K562 (cell line): Measurements from ENCODE around the gene FHIT. TPM values are rescaled to one million over a fixed set of nuclear protein-coding genes. Genes with fewer than 3 reads are reported as not detected.

Experiments used
- ATAC-seq: fragments of 200-7000 bp; cut with Tn5 transposase; 3 replicates; pipeline ENCODE4 v1.9.1; 2020; ENCODE audit warnings: moderate library complexity
- BruUV-seq: library from RNA; stranded (reverse); fragments of 400-500 nt; replicated peaks from 2 replicates; lab custom pipeline; 2021; lab: Mats Ljungman, UMichigan
- CTCF ChIA-PET: fragments of 300-600 bp; formaldehyde crosslinking; extraction: SDS; loops from one replicate; lab custom pipeline; 2021; ENCODE audit warnings: low intra/inter-chr PET ratio; lab: Yijun Ruan, JAX
- POLR2A ChIA-PET: fragments of 300-600, 350-650 bp; sonication (Branson Sonifier 250); formaldehyde crosslinking; extraction: SDS; loops from one replicate; lab custom pipeline; 2021; ENCODE audit warnings: antibody characterized with exemption, inconsistent platforms; lab: Yijun Ruan, JAX
- DNase-seq, 4 experiments: peaks; one replicate each; pipeline versions ENCODE4 v3.0.0 to v3.0.0-alpha.2; 2011 to 2018; ENCODE audit warnings: low spot score in 3 of 4, mixed read lengths in 3 of 4; ENCODE audit errors: extremely low read depth in 1 of 4
- FAIRE-seq: peaks from 2 replicates; lab custom pipeline; 2011; peaks lifted over from hg19 to GRCh38; lab: Jason Lieb, UNC
- H2AFZ ChIP-seq: 2 replicates; pipeline ENCODE4 v1.6.0; 2011; ENCODE audit warnings: low read depth, low read length, control low read depth, inconsistent platforms
- H3K27ac ChIP-seq: fragments of 200-600 bp; 3 replicates; pipeline ENCODE4 v1.8.0; 2011; ENCODE audit warnings: low read depth, mild to moderate bottlenecking, control low read depth, inconsistent platforms, low read length, moderate library complexity, mixed read lengths; ENCODE audit errors: extremely low read depth
- H3K27me3 ChIP-seq, 2 experiments: fragments of 300-600 bp in 1 of 2; 2 replicates in 1 of 2; 3 replicates in 1 of 2; pipeline versions ENCODE4 v1.6.0 to v1.8.0; 2011; ENCODE audit warnings: inconsistent platforms in 2 of 2, low read length in 2 of 2, mild to moderate bottlenecking in 1 of 2, mixed read lengths in 1 of 2, moderate library complexity in 1 of 2; ENCODE audit not compliant: control insufficient read depth in 2 of 2, insufficient read depth in 2 of 2
- H3K36me3 ChIP-seq: fragments of 300-600 bp; 3 replicates; pipeline ENCODE4 v1.8.0; 2011; ENCODE audit warnings: mild to moderate bottlenecking, low read length, inconsistent platforms; ENCODE audit not compliant: control insufficient read depth, insufficient read depth
- H3K4me1 ChIP-seq, 2 experiments: fragments of 200-600 bp in 1 of 2; replicated peaks in 1 of 2; 2 replicates in 1 of 2; 3 replicates in 1 of 2; pipeline versions ENCODE4 v1.5.1 to v1.8.0; 2011; ENCODE audit warnings: inconsistent platforms in 2 of 2, low read length in 2 of 2, mild to moderate bottlenecking in 1 of 2, mixed read lengths in 1 of 2, moderate library complexity in 1 of 2; ENCODE audit not compliant: control insufficient read depth in 2 of 2, insufficient read depth in 2 of 2
- H3K4me2 ChIP-seq: 2 replicates; pipeline ENCODE4 v1.6.1; 2011; ENCODE audit warnings: low read length, control low read depth, inconsistent platforms, mixed read lengths; ENCODE audit not compliant: insufficient read depth
- H3K4me3 ChIP-seq: fragments of 200-600 bp; sonication (generic), shearing (Covaris generic); 2 replicates; pipeline ENCODE4 v1.5.1; 2016; ENCODE audit warnings: control low read depth, inconsistent platforms
- H3K79me2 ChIP-seq: fragments of 200-600 bp; 3 replicates; pipeline ENCODE4 v1.8.0; 2011; ENCODE audit warnings: low read length, inconsistent platforms; ENCODE audit not compliant: control insufficient read depth, insufficient read depth
- H3K9ac ChIP-seq, 2 experiments: 2 replicates each; pipeline versions ENCODE4 v1.6.0 to v1.6.1; 2011; ENCODE audit warnings: low read depth in 2 of 2, low read length in 2 of 2, control low read depth in 1 of 2, inconsistent platforms in 1 of 2, mild to moderate bottlenecking in 1 of 2, mixed read lengths in 1 of 2; ENCODE audit not compliant: insufficient read depth in 1 of 2
- H3K9me1 ChIP-seq: one replicate; pipeline ENCODE4 v1.6.0; 2011; ENCODE audit warnings: inconsistent platforms, mild to moderate bottlenecking, low read length, moderate library complexity; ENCODE audit not compliant: control insufficient read depth, insufficient read depth
- H3K9me3 ChIP-seq: replicated peaks from 2 replicates; pipeline ENCODE4 v1.5.1; 2011; ENCODE audit warnings: low read depth, low read length, inconsistent platforms; ENCODE audit not compliant: control insufficient read depth, insufficient read depth
- H4K20me1 ChIP-seq: replicated peaks from 2 replicates; pipeline ENCODE4 v1.6.1; 2011; ENCODE audit warnings: low read length, inconsistent platforms, mixed read lengths; ENCODE audit not compliant: control insufficient read depth, insufficient read depth
- ARID4B ChIP-seq: sonication (generic); formaldehyde crosslinking; IDR thresholded peaks from 2 replicates; pipeline ENCODE4 v1.8.0; 2022; ENCODE audit warnings: mild to moderate bottlenecking, missing genetic modification reagents
- ARNT ChIP-seq, 2 experiments: fragments of 450-650 bp; IDR thresholded peaks; 2 replicates each; pipeline ENCODE4 v1.6.1; 2016; ENCODE audit warnings: mild to moderate bottlenecking in 1 of 2
- CBX1 ChIP-seq: sonication (generic); IDR thresholded peaks from 2 replicates; pipeline ENCODE4 v1.6.1; 2016; ENCODE audit warnings: antibody characterized with exemption, low read depth, mild to moderate bottlenecking
- EGR1 ChIP-seq: fragments of 450-650 bp; conservative IDR thresholded peaks from 2 replicates; pipeline ENCODE4 v1.6.1; 2017; ENCODE audit warnings: mild to moderate bottlenecking
- MEIS2 ChIP-seq: fragments of 450-650 bp; IDR thresholded peaks from 2 replicates; pipeline ENCODE4 v1.6.1; 2014; ENCODE audit warnings: mild to moderate bottlenecking; ENCODE audit not compliant: partially characterized antibody
- NR1H2 ChIP-seq: sonication (generic); formaldehyde crosslinking; IDR thresholded peaks from 2 replicates; pipeline ENCODE4 v1.4.0; 2020; ENCODE audit warnings: mild to moderate bottlenecking, missing genetic modification reagents
- PTTG1 ChIP-seq: fragments of 450-650 bp; IDR thresholded peaks from 2 replicates; pipeline ENCODE4 v1.6.1; 2016; ENCODE audit warnings: low read depth, mild to moderate bottlenecking, missing genetic modification characterization, missing compliant biosample characterization
- RAD51 ChIP-seq: fragments of 450-650 bp; IDR thresholded peaks from 2 replicates; pipeline ENCODE4 v1.7.1; 2016; ENCODE audit warnings: low read depth, mild to moderate bottlenecking, borderline replicate concordance
- SIRT6 ChIP-seq: IDR thresholded peaks from one replicate; pipeline ENCODE4 v1.6.1; 2012; ENCODE audit warnings: low read depth, mild to moderate bottlenecking, control low read depth, inconsistent platforms, low read length, moderate library complexity
- SOX6 ChIP-seq: fragments of 450-650 bp; IDR thresholded peaks from 2 replicates; pipeline ENCODE4 v1.6.1; 2014; ENCODE audit warnings: mild to moderate bottlenecking
- SREBF2 ChIP-seq: sonication (generic); formaldehyde crosslinking; IDR thresholded peaks from 2 replicates; pipeline ENCODE4 v1.4.0; 2020; ENCODE audit warnings: mild to moderate bottlenecking, missing genetic modification reagents
- SRSF9 ChIP-seq: fragments of 200-400 bp; formaldehyde crosslinking; IDR thresholded peaks from 2 replicates; pipeline ENCODE4 v1.6.1; 2017; ENCODE audit warnings: low read depth, low read length, borderline replicate concordance
- TAF7 ChIP-seq: fragments of 450-650 bp; IDR thresholded peaks from 2 replicates; pipeline ENCODE4 v1.6.1; 2016; ENCODE audit warnings: missing genetic modification characterization, missing compliant biosample characterization
- TCF7 ChIP-seq: sonication (generic); IDR thresholded peaks from 2 replicates; pipeline ENCODE4 v1.6.1; 2016; ENCODE audit warnings: antibody characterized with exemption, borderline replicate concordance
- THRAP3 ChIP-seq: fragments of 450-650 bp; IDR thresholded peaks from 2 replicates; pipeline ENCODE4 v1.6.1; 2016; ENCODE audit warnings: mild to moderate bottlenecking, inconsistent platforms, borderline replicate concordance
- ZNF395 ChIP-seq: fragments of 200-800 bp; sonication (Bioruptor generic); IDR thresholded peaks from 2 replicates; pipeline ENCODE4 v1.6.1; 2017; ENCODE audit warnings: missing genetic modification characterization, missing compliant biosample characterization
- ZNF57 ChIP-seq: fragments of 450-650 bp; formaldehyde crosslinking; IDR thresholded peaks from 2 replicates; pipeline ENCODE4 v1.4.0; 2020; ENCODE audit warnings: mild to moderate bottlenecking, moderate library complexity
- ZNF668 ChIP-seq: fragments of 250-450 bp; sonication (Bioruptor Pico); IDR thresholded peaks from 2 replicates; pipeline ENCODE4 v1.8.0; 2022; ENCODE audit warnings: mild to moderate bottlenecking, inconsistent platforms
- WGBS: fragments of 100-300 bp; shearing (Covaris generic); methylation state at CpG from one replicate; pipeline ENCODE4 v1.1.6; 2016; ENCODE audit warnings: low coverage, mixed read lengths; ENCODE audit not compliant: insufficient coverage; ENCODE audit errors: missing lambda C conversion rate; 5-methylcytosine and 5-hydroxymethylcytosine counted together
- in situ Hi-C: fragments of 300-500 bp; cut with MboI; formaldehyde crosslinking; loops from 4 replicates; pipeline ENCODE4 v1.15.0; 2018; ENCODE audit warnings: inconsistent platforms, mixed read lengths
- intact Hi-C: fragments of 100-400 bp; cut with micrococcal nuclease; formaldehyde crosslinking; loops from 2 replicates; pipeline ENCODE4 v1.14.2; 2022
- polyA plus RNA-seq, 8 experiments: library from polyadenylated mRNA; depleted of rRNA in 4 of 8; stranded (reverse) in 5 of 8; unstranded in 3 of 8; fragments of >200 nt; fragmentation: Nextera tagmentation in 2 of 8; fragmentation: Illumina TruSeq in 1 of 8; extraction: Ambion mirVana in 2 of 8; extraction: Trizol in 1 of 8; gene quantifications; 2 replicates each; pipeline versions ENCODE4 v1.2.1 to v1.2.3, GENCODE V29; 2011 to 2014; ENCODE audit warnings: inconsistent platforms in 1 of 8, missing spikeins in 1 of 8
- total RNA-seq, 7 experiments: library from RNA; depleted of rRNA in 6 of 7; stranded (reverse); fragments of >200 nt in 6 of 7; fragmentation: Illumina TruSeq in 2 of 7; extraction: Trizol in 2 of 7; gene quantifications; 2 replicates each; pipeline versions ENCODE4 v1.2.1 to v1.2.3, GENCODE V29; 2011 to 2021; ENCODE audit warnings: low replicate concordance in 1 of 7

FHIT gene
- total and polyA plus RNA-seq, 9 of the 15 experiments (the other 6 are each of a cell fraction or from before 2014, with no cell fraction given), result 1.7 to 9.1 (median 4.3) TPM

GRCh38 chr3:59884409-59884808, 1366.8 kb downstream of the FHIT start:
- no CpG with 5 or more reads among the region's 2 CpGs for WGBS
- no peak overlapping the region for H3K4me2 ChIP-seq
- no peaks in the 10 kb centered on the region for H3K9me3 ChIP-seq
- no TSS peak for BruUV-seq
- H3K27ac ChIP-seq, result no peak overlapping the region
- H3K36me3 ChIP-seq, result no peaks in the 10 kb centered on the region
- no peaks in the 10 kb centered on the region for H4K20me1 ChIP-seq
- H2AFZ ChIP-seq, result no peak overlapping the region
- no peaks in the 10 kb centered on the region for H3K9me1 ChIP-seq
- no peak for TF ChIP-seq ZNF668 (CRISPR knock-in tag)
- no peak for TF ChIP-seq SIRT6
- no peak for TF ChIP-seq MEIS2
- TF ChIP-seq ARID4B (CRISPR knock-in tag), result no peak
- no peak for TF ChIP-seq PTTG1
- no peak for TF ChIP-seq TAF7
- TF ChIP-seq ARNT (IDR thresholded peaks at IDR 0.05), result no peak
- TF ChIP-seq SOX6, result no peak
- TF ChIP-seq EGR1, result no peak
- no peak for TF ChIP-seq ZNF395 (CRISPR knock-in tag)
- TF ChIP-seq THRAP3, result no peak
- no peak for TF ChIP-seq SREBF2 (CRISPR knock-in tag)
- no peak for TF ChIP-seq RAD51
- TF ChIP-seq SRSF9, result no peak
- TF ChIP-seq ZNF57, result no peak
- no peak for TF ChIP-seq NR1H2 (CRISPR knock-in tag)
- TF ChIP-seq CBX1, result no peak
- TF ChIP-seq TCF7, result no peak
- DNase-seq (no peak), ATAC-seq (no peak), FAIRE-seq (no peak)
- H3K27me3 ChIP-seq, result no peaks in the 10 kb centered on the region
- ChIA-PET CTCF (no interaction called here), POLR2A (no interaction called here)
- intact Hi-C loops (no loop called here), in situ Hi-C loops (no loop called here)
- H3K79me2 ChIP-seq, result no peaks in the 10 kb centered on the region
- no peak overlapping the region for H3K4me3 ChIP-seq
- no peaks in the 10 kb centered on the region for H3K4me1 ChIP-seq
- H3K9ac ChIP-seq, result no peak overlapping the region
